Measurements from ENCODE around the gene HIVEP1.

Gene HIVEP1

DNA sequence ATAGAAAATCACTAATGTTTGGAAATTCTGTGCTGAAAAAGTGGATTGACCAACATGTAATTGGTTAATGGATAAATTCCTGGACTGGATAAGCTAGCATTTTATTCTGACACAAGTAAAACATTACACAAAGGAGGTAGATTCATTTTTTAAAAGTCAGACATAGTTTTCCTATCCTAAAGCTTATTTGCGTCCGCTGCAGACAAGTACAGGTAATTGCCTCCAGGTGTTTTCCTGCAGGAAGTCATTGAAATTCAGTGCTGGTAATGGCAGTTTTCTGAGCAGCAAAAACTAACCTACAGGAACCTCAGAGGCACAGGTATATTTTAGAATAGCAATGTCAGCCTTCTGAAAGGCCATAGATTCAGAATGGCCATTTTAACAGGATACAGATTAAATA is 20.0 kb upstream of the HIVEP1 start:
- no peak for DNase-seq (ENCODE audit: low read depth in 4 of 4, low spot score in 1 of 4)

DNA sequence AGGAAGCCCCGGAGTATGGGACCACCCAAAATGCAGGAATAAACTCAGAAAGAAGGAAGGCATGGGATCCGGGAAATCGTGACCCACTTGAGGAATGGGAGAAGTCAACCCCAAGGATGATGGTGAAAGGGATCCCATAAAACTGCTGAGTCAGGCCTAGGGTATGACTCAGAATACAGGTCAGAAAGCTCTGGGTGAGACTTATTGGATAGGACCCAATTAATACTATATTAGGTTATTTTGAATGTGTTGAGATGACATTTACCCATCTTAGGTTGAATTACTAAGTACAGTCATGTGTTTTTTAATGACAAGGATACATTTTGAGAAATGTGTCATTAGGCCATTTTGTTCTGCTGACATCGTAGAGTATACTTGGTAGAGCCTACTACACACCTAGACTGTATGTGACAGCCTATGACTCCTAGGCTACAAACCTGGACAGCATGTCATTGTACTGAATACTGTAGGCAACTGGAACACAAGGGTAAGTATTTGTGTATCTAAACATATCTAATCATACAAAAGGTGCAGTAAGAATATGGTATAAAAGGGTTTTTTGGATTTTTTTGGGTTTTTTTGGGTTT is 17.1 kb upstream of the HIVEP1 start:
- no peak for DNase-seq (ENCODE audit: low read depth in 4 of 4, low spot score in 1 of 4)

GRCh38 chr6:11996751-11997150 is 15.4 kb upstream of the HIVEP1 start:
- DNase-seq (ENCODE audit: low read depth in 4 of 4, low spot score in 1 of 4) = no peak

DNA sequence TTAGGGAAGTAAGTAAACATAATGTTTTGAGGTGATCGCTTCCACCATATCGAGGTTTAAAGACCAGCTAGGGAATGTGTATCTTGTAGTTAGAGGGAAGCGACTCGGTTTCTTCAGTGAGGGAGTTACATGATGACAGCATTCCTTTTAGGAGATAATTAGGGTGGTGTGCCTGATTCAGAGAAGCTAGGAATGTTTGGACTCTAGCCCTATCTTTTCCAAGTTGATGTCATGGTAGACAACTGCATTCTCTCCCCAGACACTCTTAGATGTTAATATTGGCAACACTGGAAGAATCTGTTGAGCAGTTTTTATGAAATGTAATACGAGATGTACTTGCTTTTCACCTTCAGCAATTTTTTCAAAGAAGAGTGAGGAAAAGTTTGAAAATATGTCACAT is 12.9 kb upstream of the HIVEP1 start:
- no peak for DNase-seq (ENCODE audit: low read depth in 4 of 4, low spot score in 1 of 4)

- DNase-seq (ENCODE audit: low read depth in 4 of 4, low spot score in 1 of 4) = no peak
Measured at GRCh38 chr6:12000174-12000573, 11.9 kb upstream of the HIVEP1 start.

- no peak for DNase-seq (ENCODE audit: low read depth in 4 of 4, low spot score in 1 of 4)
Measured at GRCh38 chr6:12001004-12001705, 11.0 kb upstream of the HIVEP1 start.

DNA sequence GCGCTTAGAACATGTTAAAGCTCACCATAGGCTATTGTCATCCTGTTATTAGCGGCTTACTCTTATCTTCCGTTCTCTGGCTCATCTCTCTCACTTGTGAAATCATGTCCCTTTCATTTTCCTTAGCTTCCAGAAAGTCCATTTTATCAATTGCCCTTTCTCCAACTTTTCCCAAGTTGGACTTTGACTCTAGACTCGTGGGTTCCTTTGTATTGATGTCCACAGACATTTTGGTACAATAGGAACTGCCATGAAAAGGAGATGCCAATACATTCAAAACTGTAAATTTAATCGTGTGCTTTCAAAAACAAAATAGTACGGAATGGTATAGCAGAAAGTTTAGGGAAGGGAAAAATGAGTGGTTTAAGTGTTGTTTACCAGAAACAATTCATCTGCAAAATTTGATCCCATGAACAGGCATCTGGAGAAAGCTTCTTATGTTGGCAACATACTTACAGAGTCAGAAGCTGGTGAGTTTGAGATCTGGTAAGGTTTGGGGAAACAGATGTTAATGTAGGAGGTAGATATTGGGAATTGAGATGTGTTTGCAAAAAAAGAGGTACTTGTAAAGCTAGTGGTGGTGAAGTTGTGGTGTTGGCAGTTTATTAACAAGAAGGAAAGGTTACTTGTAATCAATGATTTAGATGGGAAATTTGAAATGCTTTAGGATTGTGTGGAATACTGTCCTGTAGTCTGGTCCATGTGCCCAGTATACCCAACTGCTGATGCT is 10.2 kb upstream of the HIVEP1 start:
- no peak for DNase-seq (ENCODE audit: low read depth in 4 of 4, low spot score in 1 of 4)

- DNase-seq (ENCODE audit: low read depth in 4 of 4, low spot score in 1 of 4) = no peak
Measured at GRCh38 chr6:12007473-12007872, 4.6 kb upstream of the HIVEP1 start.

- DNase-seq (ENCODE audit: low read depth in 4 of 4, low spot score in 1 of 4) = no peak
Measured at GRCh38 chr6:12007887-12008286, 4.2 kb upstream of the HIVEP1 start.

GRCh38 chr6:12008366-12009179 is 3.5 kb upstream of the HIVEP1 start:
- peak; percentile 43 to 71 (median 58) for DNase-seq (ENCODE audit: low read depth in 4 of 4, low spot score in 1 of 4)

GRCh38 chr6:12009180-12009685 is 2.9 kb upstream of the HIVEP1 start:
- DNase-seq (ENCODE audit: low read depth in 4 of 4, low spot score in 1 of 4) = no peak

DNA sequence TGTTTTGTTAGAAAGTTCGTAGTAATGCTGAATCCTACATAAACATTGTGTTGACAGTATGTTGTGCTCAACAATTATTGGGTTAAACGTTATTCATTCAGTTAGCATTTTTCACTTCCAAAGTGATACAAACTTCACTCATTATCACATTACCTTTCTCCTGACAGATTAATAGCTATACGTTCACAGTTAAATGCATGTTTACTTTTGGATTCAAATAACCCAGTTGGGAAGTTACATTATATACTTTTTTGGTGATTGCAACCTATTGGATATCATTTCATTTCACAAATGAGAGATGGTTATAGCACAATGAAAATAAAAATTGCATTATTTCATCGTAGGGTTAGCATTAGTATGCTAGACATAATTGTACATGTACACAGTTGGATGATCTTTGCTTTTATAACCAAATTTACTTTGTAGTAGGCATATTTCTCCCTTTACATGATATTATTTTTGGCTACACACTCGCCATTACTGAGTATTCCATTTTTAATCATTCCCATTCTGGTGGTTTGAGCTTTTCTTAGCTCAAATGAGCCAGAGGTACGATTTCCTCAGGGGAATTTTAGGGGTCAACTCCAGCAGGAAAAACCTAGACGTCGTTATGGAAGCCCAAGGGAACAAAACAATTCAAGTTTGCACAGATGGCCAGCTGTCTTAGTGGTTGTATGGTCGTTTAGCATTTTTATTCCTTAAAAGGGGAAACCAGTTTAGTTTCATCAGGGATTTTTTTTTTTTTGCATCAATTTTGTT is 2.1 kb upstream of the HIVEP1 start:
- no peak for DNase-seq (ENCODE audit: low read depth in 4 of 4, low spot score in 1 of 4)

DNA sequence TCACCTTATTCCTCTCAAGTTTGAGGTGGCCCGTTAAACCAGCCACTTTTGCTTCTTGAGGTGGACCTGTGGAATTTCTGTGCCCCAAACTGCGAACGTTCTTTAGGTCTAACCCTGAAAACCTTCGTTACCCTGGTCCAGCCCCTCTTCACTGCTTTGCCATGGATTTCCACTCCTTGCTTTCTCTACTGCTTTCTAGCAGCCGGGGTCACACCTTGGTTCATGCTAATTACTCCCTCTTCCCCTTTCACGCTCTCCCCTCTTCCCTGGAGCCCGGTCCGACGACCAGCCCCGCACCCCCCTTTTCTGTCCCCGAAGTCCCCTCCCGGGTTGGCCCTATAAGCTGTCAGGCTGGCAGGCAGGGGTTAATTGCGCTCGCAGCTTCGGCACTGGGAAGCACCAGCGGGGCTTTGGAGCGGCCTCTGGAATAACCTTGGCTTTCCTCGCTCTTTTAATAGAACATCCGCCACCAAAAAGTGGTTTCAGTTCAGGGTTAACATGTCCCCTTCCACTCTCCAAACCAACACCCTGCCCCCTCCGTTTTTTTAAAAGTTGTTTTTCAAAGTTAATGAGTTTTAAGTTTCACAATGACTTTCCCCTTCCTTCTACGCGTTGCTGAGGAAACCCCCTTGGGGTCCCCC is 1.4 kb upstream of the HIVEP1 start:
- DNase-seq (ENCODE audit: low read depth in 4 of 4, low spot score in 1 of 4) = peak in 1 of 4 experiments; percentile 24

GRCh38 chr6:12011276-12012037 is 655 bp upstream of the HIVEP1 start:
- DNase-seq (ENCODE audit: low read depth in 4 of 4, low spot score in 1 of 4) = peak; percentile 79 to 95 (median 88)

DNA sequence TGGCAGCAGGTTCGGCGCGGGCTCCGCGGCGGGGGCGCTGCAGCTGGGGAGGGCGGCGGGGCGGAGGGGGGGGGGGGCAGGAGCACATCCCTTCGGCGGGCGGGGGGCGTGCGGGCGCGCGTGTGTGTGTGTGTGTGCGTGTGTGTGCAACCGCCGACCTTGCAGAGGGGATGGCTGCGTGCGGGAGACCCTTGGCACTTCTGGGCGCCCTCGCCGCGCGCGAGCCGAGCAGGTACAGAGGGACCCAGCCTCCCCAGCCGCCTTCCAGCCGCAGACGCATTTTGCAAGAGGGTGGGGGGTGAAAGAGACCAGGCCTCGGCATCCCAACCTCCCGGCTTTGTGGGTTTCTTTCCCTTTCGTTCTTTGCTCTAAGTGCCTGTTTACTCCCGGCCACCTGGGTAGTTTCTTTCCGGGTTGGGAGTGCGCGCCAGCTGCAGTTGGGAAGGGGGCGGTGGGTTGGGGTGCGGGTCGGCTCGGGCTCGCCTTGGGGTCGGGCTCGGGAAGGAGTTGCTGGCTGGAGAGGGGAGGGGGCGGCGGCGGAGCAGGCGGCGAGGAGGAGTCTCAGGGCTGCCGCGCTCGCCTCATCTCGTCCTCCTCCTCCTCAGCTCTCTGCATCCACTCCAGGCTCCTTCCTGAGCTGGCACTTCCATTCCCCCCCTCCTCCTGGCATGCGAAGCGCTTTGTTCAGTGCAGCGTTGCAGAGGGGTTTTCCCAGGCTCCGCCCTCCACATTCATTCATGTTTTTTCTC is 620 bp downstream of the HIVEP1 start:
- DNase-seq (ENCODE audit: low read depth in 4 of 4, low spot score in 1 of 4) = peak; percentile 56 to 73 (median 65)

- no peak for DNase-seq (ENCODE audit: low read depth in 4 of 4, low spot score in 1 of 4)
Measured at GRCh38 chr6:12013307-12013719, 1.2 kb downstream of the HIVEP1 start.

- no peak for DNase-seq (ENCODE audit: low read depth in 4 of 4, low spot score in 1 of 4)
Measured at GRCh38 chr6:12014027-12014872, 2.1 kb downstream of the HIVEP1 start.

- no peak for DNase-seq (ENCODE audit: low read depth in 4 of 4, low spot score in 1 of 4)
Measured at GRCh38 chr6:12014873-12015149, 2.7 kb downstream of the HIVEP1 start.
